Measurements from ENCODE around the gene CNOT3. TPM values are rescaled to one million over a fixed set of nuclear protein-coding genes. Genes with fewer than 3 reads are reported as not detected.

CNOT3 gene
- total and polyA plus RNA-seq, 2 experiments from 2014 or later = 39.7 to 47.0 TPM

GRCh38 chr19:54136864-54137698, 481 bp upstream of the CNOT3 start:
- peak overlapping the region; percentile 87 for H3K4me3 ChIP-seq
- peaks cover 28% of the 10 kb centered on the region for H3K36me3 Mint-ChIP-seq (ENCODE audit: low read depth)
- peak overlapping the region; percentile 93 for H3K4me2 ChIP-seq
- ATAC-seq (peak; percentile 85), DNase-seq (ENCODE audit: low spot score) (peak; percentile 100)
- no peaks in the 10 kb centered on the region for H3K27me3 ChIP-seq (ENCODE audit: insufficient read depth)
- peaks cover 7% of the 10 kb centered on the region for H3K4me1 ChIP-seq (ENCODE audit: insufficient read depth)
- H3K4me1 Mint-ChIP-seq = peaks cover 33% of the 10 kb centered on the region
- no peaks in the 10 kb centered on the region; the same call in 1 of the 2 replicates for H3K36me3 ChIP-seq (ENCODE audit: insufficient read depth)
- 0 out of 2 replicates have a peak overlapping the region, but pooled peaks have one; percentile 0 for H2AFZ ChIP-seq
- peaks cover 21% of the 10 kb centered on the region for H3K27me3 Mint-ChIP-seq (ENCODE audit: insufficient read depth, low read depth, poor library complexity)
- no peaks in the 10 kb centered on the region for H3K9me2 ChIP-seq (ENCODE audit: insufficient read depth)
- peak overlapping the region; percentile 86 for H3K4me3 Mint-ChIP-seq
- peak overlapping the region; percentile 93 for H3K27ac Mint-ChIP-seq
- TF ChIP-seq, protein P1, sequence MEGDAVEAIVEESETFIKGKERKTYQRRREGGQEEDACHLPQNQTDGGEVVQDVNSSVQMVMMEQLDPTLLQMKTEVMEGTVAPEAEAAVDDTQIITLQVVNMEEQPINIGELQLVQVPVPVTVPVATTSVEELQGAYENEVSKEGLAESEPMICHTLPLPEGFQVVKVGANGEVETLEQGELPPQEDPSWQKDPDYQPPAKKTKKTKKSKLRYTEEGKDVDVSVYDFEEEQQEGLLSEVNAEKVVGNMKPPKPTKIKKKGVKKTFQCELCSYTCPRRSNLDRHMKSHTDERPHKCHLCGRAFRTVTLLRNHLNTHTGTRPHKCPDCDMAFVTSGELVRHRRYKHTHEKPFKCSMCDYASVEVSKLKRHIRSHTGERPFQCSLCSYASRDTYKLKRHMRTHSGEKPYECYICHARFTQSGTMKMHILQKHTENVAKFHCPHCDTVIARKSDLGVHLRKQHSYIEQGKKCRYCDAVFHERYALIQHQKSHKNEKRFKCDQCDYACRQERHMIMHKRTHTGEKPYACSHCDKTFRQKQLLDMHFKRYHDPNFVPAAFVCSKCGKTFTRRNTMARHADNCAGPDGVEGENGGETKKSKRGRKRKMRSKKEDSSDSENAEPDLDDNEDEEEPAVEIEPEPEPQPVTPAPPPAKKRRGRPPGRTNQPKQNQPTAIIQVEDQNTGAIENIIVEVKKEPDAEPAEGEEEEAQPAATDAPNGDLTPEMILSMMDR (conservative IDR thresholded peaks at IDR 0.05; ENCODE audit: low read depth in 2 of 2) = no peak
- TF ChIP-seq POLR2AphosphoS5 (IDR thresholded peaks at IDR 0.05; ENCODE audit: low read depth) (peak; percentile 94), CREB1 (CRISPR knock-in tag; IDR thresholded peaks at IDR 0.05; ENCODE audit: low read depth) (peak; percentile 64; the same call in 1 of the 2 replicates)
- H3K27ac ChIP-seq (ENCODE audit: low read depth) = peak overlapping the region; percentile 29; the same call in 1 of the 2 replicates
- peaks cover 7% of the 10 kb centered on the region for H3K9me3 Mint-ChIP-seq
- peaks cover 41% of the 10 kb centered on the region for H3K79me2 ChIP-seq (replicated peaks; ENCODE audit: insufficient read depth)
- peaks cover 35% of the 10 kb centered on the region for H4K20me1 ChIP-seq (replicated peaks; ENCODE audit: insufficient read depth)
- peaks cover 16% of the 10 kb centered on the region for H3F3A ChIP-seq (replicated peaks; ENCODE audit: low read depth)

DNA sequence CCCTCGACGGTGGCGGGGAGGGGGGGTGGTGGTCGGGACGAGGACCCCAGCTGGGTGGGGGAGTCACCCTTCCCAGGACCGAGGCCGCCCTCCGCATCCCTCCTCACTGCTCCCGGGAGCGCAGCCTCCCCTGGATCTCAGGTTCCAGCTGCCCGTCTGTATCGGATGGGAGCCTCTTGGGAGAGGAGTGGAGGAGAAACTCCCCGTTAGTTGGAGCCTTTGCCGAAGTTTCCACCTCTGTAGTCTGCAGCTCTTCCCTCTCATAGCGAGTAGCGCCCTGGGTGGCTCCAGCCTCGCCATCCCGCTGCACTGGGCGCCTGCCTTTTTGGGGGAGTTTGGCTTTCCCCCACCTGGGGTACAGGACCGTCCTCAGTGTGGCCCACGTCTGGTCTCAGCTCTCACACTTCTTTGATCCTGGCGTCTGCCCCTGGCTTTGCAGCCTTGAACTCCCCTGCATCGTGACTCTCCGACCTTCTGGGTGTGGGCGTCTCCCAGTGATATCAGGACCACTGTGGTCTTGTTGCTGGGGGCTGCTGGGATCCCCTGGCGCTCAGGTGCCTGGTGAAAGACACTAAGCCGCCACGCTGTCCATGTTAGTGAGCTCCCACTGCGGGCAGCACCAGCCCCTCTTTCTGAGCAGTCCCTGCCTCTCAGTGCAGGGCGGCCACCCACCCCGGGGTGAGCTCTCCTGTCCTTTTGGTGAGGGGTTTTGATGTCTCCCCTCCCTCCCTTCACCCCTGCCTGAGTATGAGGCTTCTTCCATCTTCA, 1.1 kb downstream of the CNOT3 start:
- Histone ChIP-seq H3K9me2 (ENCODE audit: insufficient read depth) (no peaks in the 10 kb centered on the region), H3F3A (replicated peaks; ENCODE audit: low read depth) (peaks cover 13% of the 10 kb centered on the region), H3K36me3 (ENCODE audit: insufficient read depth) (peaks cover 11% of the 10 kb centered on the region), H3K27ac (ENCODE audit: low read depth) (no peak overlapping the region), H3K4me3 (peak overlapping the region; percentile 87), H2AFZ (no peak overlapping the region), H3K27me3 (ENCODE audit: insufficient read depth) (no peaks in the 10 kb centered on the region), H3K4me1 (ENCODE audit: insufficient read depth) (peaks cover 7% of the 10 kb centered on the region), H3K4me2 (peak overlapping the region; percentile 84), H3K79me2 (replicated peaks; ENCODE audit: insufficient read depth) (peaks cover 51% of the 10 kb centered on the region), H4K20me1 (replicated peaks; ENCODE audit: insufficient read depth) (peaks cover 49% of the 10 kb centered on the region)
- DNase-seq (ENCODE audit: low spot score) (peak; percentile 28), ATAC-seq (no peak)
- Mint-ChIP-seq H3K27ac (peak overlapping the region; percentile 30), H3K4me3 (peak overlapping the region; percentile 86), H3K4me1 (peaks cover 33% of the 10 kb centered on the region), H3K36me3 (ENCODE audit: low read depth) (peaks cover 43% of the 10 kb centered on the region), H3K9me3 (peaks cover 7% of the 10 kb centered on the region), H3K27me3 (ENCODE audit: insufficient read depth, low read depth, poor library complexity) (peaks cover 21% of the 10 kb centered on the region)
- TF ChIP-seq, protein P2, sequence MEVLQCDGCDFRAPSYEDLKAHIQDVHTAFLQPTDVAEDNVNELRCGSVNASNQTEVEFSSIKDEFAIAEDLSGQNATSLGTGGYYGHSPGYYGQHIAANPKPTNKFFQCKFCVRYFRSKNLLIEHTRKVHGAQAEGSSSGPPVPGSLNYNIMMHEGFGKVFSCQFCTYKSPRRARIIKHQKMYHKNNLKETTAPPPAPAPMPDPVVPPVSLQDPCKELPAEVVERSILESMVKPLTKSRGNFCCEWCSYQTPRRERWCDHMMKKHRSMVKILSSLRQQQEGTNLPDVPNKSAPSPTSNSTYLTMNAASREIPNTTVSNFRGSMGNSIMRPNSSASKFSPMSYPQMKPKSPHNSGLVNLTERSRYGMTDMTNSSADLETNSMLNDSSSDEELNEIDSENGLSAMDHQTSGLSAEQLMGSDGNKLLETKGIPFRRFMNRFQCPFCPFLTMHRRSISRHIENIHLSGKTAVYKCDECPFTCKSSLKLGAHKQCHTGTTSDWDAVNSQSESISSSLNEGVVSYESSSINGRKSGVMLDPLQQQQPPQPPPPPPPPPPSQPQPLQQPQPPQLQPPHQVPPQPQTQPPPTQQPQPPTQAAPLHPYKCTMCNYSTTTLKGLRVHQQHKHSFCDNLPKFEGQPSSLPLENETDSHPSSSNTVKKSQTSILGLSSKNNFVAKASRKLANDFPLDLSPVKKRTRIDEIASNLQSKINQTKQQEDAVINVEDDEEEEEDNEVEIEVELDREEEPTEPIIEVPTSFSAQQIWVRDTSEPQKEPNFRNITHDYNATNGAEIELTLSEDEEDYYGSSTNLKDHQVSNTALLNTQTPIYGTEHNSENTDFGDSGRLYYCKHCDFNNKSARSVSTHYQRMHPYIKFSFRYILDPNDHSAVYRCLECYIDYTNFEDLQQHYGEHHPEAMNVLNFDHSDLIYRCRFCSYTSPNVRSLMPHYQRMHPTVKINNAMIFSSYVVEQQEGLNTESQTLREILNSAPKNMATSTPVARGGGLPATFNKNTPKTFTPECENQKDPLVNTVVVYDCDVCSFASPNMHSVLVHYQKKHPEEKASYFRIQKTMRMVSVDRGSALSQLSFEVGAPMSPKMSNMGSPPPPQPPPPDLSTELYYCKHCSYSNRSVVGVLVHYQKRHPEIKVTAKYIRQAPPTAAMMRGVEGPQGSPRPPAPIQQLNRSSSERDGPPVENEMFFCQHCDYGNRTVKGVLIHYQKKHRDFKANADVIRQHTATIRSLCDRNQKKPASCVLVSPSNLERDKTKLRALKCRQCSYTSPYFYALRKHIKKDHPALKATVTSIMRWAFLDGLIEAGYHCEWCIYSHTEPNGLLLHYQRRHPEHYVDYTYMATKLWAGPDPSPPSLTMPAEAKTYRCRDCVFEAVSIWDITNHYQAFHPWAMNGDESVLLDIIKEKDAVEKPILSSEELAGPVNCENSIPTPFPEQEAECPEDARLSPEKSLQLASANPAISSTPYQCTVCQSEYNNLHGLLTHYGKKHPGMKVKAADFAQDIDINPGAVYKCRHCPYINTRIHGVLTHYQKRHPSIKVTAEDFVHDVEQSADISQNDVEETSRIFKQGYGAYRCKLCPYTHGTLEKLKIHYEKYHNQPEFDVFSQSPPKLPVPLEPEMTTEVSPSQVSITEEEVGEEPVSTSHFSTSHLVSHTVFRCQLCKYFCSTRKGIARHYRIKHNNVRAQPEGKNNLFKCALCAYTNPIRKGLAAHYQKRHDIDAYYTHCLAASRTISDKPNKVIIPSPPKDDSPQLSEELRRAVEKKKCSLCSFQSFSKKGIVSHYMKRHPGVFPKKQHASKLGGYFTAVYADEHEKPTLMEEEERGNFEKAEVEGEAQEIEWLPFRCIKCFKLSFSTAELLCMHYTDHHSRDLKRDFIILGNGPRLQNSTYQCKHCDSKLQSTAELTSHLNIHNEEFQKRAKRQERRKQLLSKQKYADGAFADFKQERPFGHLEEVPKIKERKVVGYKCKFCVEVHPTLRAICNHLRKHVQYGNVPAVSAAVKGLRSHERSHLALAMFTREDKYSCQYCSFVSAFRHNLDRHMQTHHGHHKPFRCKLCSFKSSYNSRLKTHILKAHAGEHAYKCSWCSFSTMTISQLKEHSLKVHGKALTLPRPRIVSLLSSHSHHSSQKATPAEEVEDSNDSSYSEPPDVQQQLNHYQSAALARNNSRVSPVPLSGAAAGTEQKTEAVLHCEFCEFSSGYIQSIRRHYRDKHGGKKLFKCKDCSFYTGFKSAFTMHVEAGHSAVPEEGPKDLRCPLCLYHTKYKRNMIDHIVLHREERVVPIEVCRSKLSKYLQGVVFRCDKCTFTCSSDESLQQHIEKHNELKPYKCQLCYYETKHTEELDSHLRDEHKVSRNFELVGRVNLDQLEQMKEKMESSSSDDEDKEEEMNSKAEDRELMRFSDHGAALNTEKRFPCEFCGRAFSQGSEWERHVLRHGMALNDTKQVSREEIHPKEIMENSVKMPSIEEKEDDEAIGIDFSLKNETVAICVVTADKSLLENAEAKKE (CRISPR knock-in tag; IDR thresholded peaks at IDR 0.05) = no peak
- TF ChIP-seq CREB1 (CRISPR knock-in tag; IDR thresholded peaks at IDR 0.05; ENCODE audit: low read depth) (no peak), EZH2 (IDR thresholded peaks at IDR 0.05; ENCODE audit: low read depth, unreplicated experiment) (no peak), EZH2phosphoT487 (IDR thresholded peaks at IDR 0.05; ENCODE audit: unreplicated experiment) (no peak), STAT1 (IDR thresholded peaks at IDR 0.05; ENCODE audit: unreplicated experiment) (no peak), ZNF114 (CRISPR knock-in tag; IDR thresholded peaks at IDR 0.05) (no peak)
- TF ChIP-seq, protein P1 (conservative IDR thresholded peaks at IDR 0.05; ENCODE audit: low read depth in 2 of 2) = no peak
